Effector CD4-positive, alpha-beta T cell (primary cell): ENCODE data around the gene PATJ.
"Not testable (repeated sequence)": the region's sequence is repeated elsewhere in the genome, so short reads cannot be mapped to it uniquely, and the experiment has no call there.

Experiments
- DNase-seq: peaks from one replicate; pipeline ENCODE4 v3.0.0-alpha.2; 2020

PATJ gene

GRCh38 chr1:62117018-62117750 lies 374.9 kb downstream of the PATJ start:
- DNase-seq, result no peak

DNA sequence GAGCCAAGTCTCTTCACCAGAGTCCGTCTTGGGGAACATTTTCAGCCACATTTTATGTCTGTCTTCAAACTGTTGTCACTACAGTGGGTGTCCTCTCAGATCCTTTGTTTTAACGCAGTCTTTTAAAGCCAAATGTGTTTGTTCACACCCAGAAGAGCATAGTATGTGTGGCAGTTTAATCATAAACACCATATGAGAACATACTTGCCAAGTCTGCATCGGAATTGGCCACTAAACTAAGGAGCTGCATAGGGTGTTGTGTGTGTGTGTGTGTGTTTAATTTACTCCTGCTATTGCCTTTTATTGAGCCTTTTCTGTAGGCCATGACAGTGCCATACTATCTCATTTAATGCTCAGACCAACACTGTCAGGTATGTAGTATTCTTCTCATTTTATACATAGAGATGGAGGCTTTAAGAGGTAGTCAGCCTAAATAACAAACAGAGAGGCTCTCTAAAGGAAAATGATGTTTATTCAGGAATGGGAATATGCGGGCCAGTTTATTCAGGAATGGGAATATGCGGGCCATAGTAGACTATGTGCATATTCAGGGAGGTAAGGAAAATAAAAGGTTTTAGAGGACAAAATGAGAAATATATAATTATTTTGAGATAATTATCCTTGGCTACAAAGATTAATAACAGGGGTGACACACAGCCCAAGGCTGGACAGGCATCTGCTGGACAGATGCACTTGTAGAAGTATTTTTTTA lies 384.5 kb downstream of the PATJ start:
- no peak for DNase-seq

DNA sequence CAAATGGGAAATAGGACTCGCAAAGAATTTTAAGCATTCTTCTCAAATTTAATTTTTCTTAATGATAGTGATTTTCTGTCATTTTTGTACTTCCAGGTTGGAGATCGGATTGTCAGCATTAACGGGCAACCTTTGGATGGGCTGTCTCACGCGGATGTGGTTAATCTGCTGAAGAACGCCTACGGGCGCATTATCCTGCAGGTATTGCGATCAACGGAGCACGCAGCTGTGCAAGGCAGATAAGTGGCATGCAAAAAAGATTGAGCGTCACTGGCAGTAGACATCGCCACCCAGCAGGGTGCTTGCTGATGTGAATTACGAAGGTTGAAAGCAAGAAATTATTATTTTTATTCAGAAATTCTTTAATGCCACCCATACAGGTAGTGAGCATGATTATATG lies 386.5 kb downstream of the PATJ start:
- DNase-seq, result no peak

DNA sequence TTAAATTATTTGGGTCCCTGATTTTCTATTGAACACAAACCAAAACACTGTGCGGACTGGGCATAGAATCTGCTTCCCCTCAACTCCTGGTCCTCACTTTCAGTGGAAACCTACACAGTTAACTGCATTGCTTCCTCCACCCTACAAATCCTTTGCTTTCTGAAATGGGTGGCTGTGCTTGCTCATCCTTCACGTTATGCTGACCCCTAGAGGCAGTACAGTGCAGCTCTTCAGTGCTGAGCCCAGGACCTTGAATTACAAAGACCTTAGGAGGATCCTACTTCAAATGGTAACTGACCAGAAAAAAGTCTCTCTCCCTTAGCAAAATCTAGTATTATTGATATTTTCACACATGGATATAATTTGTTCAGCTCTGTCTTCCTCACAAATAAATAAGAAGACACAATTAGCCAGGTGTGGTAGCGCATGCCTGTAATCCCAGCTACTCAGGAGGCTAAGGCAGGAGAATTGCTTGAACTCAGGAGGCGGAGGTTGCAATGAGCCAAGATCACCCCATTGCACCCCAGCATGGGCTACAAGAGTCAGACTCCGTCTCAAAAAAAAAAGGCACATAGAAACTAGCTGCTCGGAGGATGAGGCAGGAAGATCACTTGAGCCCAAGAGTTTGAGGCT lies 388.9 kb downstream of the PATJ start:
- DNase-seq, result no peak

GRCh38 chr1:62138029-62138428 lies 395.7 kb downstream of the PATJ start:
- DNase-seq, result no peak

DNA sequence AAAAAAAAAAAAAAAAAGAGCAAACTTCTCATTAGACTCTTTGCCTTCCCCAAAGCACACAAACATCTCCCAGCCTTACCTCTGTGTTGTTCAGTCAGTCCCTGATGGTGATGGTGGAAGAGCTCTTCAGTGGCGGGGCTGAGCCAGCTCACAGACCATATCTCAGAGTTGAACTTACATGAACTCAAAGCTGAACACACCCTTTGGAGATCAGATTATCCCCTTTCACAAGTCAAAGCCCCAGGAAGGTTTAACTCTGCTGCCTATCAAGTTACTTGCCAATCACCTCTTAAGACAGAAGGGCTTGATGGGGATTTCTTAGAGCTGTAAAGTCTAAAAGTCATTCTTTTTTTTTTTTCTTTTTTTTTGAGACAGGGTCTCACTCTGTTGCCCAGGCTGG lies 397.1 kb downstream of the PATJ start:
- no peak for DNase-seq

GRCh38 chr1:62140666-62141065 lies 398.4 kb downstream of the PATJ start:
- DNase-seq, result no peak

- DNase-seq, result no peak
Observed at GRCh38 chr1:62142496-62142895, 400.2 kb downstream of the PATJ start.

GRCh38 chr1:62144238-62144831 lies 402.1 kb downstream of the PATJ start:
- DNase-seq, result no peak

DNA sequence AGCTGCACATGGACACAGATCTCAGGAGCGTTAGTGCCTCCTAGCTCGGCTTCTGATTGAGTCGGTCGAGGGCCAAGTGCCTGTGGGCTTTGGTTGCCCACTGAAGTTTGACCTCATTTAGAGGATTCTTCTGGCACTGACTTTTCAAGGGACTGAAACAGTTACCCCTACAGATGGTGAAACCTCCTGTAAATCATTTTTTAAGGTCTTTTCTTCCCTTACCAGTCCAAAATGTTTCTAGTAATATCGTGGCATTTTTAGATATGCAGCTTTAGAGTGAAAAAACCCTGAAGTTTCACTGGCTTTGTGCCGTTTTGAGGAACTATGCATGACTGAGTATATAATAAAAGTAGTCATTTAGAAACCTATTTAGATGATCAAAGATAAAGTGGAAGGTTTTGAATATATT lies 417.7 kb downstream of the PATJ start:
- DNase-seq, result no peak

DNA sequence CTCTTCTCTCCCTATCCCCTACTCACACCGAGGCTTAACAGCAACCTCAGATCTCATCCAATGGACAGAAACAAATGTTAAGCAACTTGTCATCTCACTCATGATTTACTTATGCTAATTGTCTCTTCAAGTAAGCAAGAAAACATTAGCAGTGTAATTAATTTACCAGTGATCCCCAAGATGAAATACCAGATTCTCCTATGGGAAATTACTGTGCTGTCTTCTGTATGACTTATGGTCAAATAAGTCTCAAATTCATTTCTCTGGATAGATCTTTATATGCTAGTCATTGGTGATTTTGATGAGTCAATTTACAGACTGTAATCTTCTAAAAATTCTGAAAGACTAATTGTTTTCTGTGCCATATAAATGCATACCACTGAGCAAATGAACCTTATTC lies 419.4 kb downstream of the PATJ start:
- DNase-seq, result no peak

DNA sequence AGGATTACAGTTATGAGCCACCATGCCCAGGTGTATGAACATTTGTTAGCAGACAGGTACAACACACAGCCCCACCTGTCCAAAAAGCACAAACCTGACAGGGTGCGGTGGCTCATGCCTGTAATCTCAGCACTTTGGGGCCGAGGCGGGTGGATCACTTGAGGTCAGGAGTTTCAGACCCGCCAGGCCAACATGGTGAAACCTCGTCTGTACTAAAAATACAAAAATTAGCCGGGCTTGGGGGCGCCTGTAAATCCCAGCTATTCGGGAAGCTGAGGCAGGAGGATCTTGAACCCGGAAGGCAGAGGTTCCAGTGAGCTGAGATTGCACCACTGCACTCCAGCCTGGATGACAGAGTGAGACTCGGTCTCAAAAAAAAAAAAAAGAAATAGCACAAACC lies 428.1 kb downstream of the PATJ start:
- not testable (repeated sequence) for DNase-seq

DNA sequence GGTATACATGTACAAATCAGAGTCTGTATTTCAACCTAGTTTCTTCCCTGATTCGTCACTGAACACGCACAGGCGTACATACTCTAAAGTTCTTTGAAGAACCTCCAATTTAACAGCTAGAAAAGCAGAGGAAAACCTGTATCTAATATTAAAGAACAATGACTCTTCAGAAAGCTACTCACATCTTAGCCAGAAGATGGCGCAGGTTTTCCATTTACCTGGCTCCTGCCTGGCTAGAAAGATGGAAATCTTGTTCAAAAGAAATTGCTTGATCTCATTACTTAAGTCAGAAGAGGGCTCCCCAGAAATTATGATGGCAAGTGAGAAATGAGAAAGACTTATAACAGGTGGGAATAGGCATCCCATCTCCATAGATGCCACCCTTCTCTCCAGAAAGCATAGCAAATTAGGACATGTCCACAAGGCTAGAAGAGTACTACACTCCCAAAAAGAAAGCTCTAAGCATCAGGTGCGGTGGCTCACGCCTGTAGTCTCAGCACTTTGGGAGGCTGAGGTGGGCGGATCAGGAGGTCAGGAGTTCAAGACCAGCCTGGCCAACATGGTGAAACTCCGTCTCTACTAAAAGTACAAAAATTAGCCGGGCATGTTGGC lies 433.4 kb downstream of the PATJ start:
- peak; percentile 6 for DNase-seq

GRCh38 chr1:62176597-62177312 lies 434.5 kb downstream of the PATJ start:
- DNase-seq, result no peak

DNA sequence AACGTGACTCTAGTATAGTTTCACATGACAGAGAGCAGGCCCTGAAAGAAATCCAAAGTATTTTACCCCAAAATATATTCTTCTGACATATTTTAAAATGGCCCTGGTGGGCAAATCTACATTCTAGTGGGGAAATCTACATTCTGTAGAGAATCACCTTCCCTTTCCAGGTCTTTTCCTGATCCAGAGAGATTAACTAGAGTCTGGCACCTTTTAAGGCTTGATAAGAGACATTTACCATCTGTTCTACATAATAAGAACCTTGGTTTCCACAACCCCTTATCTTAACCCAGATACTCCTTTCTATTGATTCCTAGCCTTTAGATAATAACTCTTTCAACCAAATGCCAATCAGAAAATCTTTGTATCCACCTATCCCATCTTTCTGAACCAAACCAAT lies 435.3 kb downstream of the PATJ start:
- DNase-seq, result no peak

DNA sequence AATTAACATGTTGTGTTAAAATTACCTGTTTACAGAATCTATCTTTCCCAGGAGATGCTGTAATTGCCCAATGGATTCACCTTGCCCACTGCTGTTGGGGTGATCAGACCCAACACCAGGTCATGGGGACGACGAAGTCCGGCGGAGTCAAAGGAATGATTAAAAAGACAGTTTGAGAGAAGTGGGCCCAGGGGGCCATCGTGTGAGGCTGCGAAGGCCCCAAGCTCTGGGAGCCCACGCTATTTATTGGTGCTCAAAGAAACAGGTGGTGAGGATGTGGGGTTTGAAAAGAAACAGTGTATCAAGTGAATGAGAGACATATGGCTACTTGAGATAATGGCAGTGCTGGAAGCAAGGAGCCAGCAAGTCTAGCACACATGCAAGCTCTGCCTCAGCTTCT lies 436.1 kb downstream of the PATJ start:
- no peak for DNase-seq

DNA sequence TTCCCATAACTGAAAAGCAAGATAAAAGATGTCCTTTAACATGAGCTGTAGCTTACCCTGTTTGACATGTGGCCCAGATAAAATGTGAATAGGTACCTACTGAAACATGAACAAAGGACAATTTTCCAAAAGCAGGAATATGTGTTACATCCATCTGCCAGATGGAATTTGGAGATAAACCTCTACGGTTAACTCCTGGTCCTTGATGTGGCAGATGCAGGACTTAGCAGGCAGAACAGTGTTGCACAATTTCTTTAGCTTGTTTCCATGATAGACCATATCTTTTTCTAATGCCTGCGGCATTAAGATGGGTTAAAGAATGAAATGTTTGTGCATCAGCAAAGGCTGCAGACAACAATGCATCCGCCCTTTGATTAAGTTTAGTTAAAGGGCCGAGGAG lies 437.8 kb downstream of the PATJ start:
- DNase-seq, result not testable (repeated sequence)

DNA sequence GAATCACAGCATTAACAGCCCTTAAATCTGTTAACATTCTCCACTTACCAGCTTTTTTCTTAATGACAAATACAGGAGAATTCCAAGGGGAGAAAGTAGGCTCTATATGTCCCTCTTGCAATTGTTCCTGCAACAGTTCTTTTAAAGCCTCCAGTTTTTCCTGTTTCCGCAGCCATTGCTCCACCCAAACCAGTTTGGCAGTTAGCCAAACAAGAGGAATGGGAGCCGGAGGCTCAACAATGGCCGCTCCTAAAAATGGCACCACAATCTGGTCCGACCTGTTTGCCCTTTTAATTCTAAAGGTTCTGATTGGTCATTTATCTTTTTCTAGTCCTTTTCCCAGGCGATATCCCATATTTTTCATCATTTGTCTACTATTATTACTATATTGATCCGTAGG lies 438.4 kb downstream of the PATJ start:
- DNase-seq, result no peak

DNA sequence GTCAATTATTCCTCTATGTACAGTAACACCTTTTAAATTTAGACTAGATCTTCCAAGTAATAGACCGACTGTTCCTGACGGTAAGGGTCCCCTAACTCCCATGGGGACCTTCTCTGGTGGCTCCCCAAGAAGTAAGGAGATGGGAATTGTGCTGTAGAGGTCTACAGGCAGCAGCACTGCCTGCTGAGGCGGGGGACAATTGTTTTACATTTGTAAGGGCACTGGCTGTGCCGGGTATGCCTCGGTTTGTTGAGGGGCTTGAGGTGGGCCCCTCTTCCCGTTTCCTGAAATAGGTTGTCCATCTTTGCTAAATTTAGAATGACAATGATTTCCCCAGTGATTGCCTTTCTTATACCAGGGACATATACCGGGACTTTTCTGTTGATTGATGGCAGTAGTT lies 439.3 kb downstream of the PATJ start:
- no peak for DNase-seq

GRCh38 chr1:62182157-62182556 lies 439.9 kb downstream of the PATJ start:
- DNase-seq, result not testable (repeated sequence)

DNA sequence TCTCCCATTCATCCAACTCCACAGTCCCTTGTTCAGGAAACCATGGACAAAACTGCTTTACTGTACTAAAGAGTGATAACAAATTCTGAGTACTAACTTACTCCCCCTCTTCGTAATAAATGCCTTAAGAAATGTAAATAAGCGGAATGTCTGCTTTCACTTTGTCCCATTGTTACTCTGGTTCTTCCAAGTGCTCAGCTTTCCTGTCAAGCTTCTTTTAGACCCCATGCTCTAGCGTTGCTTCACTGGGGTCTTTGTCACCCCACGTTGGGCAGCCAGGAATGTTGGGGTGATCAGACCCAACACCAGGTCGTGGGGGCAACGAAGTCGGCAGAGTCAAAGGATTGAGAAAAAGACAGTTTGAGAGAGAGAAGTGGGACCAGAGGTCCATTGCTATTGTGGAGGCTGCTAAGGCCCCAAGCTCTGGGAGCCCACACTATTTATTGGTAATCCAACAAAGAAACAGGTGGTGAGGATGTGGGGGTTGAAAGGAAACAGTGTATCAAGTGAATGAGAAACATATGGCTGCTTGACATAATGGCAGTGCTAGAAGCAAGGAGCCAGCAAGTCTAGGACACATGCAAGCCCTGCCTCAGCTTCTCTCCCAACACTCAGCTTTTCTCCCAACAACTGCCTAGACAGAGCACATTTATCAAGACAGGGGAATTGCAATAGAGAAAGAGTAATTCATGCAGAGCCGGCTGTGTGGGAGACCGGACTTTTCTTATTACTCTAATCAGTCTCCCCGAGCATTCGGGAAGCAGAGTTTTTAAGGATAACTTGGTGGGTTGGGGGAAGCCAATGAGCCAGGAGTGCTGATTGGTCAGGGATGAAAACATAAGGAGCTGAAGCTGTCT lies 441.1 kb downstream of the PATJ start:
- not testable (repeated sequence) for DNase-seq

GRCh38 chr1:62184336-62184735 lies 442.1 kb downstream of the PATJ start:
- no peak for DNase-seq
